Measurements from ENCODE around the gene GPR171. TPM values are rescaled to one million over a fixed set of nuclear protein-coding genes. Genes with fewer than 3 reads are reported as not detected.

GPR171 gene
- polyA plus RNA-seq, 3 donors, result 0.20 TPM; not detected in 2

DNA sequence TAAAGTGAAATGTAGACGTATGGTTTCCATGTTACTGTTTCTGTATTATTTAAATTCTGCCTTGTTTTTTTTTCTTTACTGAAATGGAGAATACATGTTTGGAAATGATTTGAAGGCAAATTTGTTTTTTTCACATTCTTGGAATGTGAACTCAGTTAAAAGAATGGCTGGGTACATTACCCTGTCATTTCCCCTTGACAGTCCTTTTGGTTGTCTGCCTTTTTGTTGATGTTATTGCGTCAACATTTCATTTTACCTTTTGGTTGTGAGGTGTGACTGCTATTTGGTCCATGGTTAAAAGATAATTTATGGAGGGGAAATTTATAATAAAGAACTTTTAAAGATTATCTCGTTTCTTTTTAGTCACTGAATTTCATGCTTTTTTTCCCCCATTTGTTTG lies 3.2 kb upstream of the GPR171 start:
- Mint-ChIP-seq H3K4me3 (no peak overlapping the region), H3K4me1 (peaks cover 11% of the 10 kb centered on the region), H3K27me3 (ENCODE audit: low read depth in 3 of 3) (peaks cover 0 to 4% (median 0%) of the 10 kb centered on the region in 3 donors), H3K36me3 (no peaks in the 10 kb centered on the region), H3K9me3 (no peaks in the 10 kb centered on the region), H3K27ac (no peak overlapping the region)
- H3K4me2 ChIP-seq (replicated peaks; ENCODE audit: extremely low read depth, low read length, poor library complexity, severe bottlenecking), result no peak overlapping the region
- TF ChIP-seq CTCF (IDR thresholded peaks at IDR 0.05), result no peak
- no CpG with 5 or more reads among the region's 3 CpGs for WGBS (ENCODE audit: insufficient coverage)
- H3K79me2 ChIP-seq (ENCODE audit: insufficient read depth, low read length), result no peaks in the 10 kb centered on the region
- H4K20me1 ChIP-seq (ENCODE audit: insufficient read depth, low read length), result no peaks in the 10 kb centered on the region
- H3K9ac ChIP-seq (ENCODE audit: insufficient read depth, low read length, poor library complexity, severe bottlenecking), result no peak overlapping the region
- no peak overlapping the region for H3K27ac ChIP-seq (ENCODE audit: low read depth in 1 of 2, low read length in 2 of 2)
- no peaks in the 10 kb centered on the region for H3K36me3 ChIP-seq (replicated peaks in 1 of 2; ENCODE audit: control insufficient read depth in 1 of 2, insufficient read depth in 2 of 2, low read length in 2 of 2)
- intact Hi-C loops (cut with micrococcal nuclease), result no loop called here
- H3K9me3 ChIP-seq (replicated peaks in 1 of 2; ENCODE audit: control insufficient read depth in 1 of 2, insufficient read depth in 1 of 2, low read length in 2 of 2), result no peaks in the 10 kb centered on the region
- no peak for DNase-seq
- H2AFZ ChIP-seq (ENCODE audit: insufficient read depth, low read depth, low read length, poor library complexity, severe bottlenecking), result no peak overlapping the region
- H3K4me3 ChIP-seq (replicated peaks in 1 of 3; ENCODE audit: low read depth in 2 of 3, low read length in 3 of 3), result no peak overlapping the region
- H3K4me1 ChIP-seq (ENCODE audit: control insufficient read depth in 1 of 2, insufficient read depth in 2 of 2, low read length in 2 of 2), result peaks cover 5 to 8% of the 10 kb centered on the region in 2 donors
- H3K27me3 ChIP-seq (ENCODE audit: control insufficient read depth in 2 of 2, insufficient read depth in 2 of 2, low read length in 2 of 2), result no peaks in the 10 kb centered on the region

DNA sequence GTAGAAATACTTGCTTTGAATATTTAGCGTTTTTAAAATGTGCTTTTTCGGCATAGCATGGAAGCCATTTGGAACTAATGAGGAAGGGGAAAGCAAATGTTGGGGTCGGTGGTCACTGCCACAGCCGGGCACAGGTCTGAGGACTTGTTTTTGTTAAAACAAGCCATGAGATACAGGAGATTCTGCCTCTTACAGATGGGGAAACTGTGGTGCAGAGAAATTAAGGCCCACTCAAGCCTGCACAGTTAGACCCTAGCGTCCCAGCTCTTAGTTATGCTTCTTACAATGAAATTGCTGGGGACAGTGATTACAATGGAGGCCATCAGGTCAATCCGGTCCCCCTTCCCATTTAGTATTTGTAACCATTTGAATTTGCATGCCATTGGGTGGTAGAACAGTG lies 2.5 kb upstream of the GPR171 start:
- H3K27me3 ChIP-seq (ENCODE audit: control insufficient read depth in 2 of 2, insufficient read depth in 2 of 2, low read length in 2 of 2), result no peaks in the 10 kb centered on the region
- no peak for DNase-seq
- no peak overlapping the region for H3K4me2 ChIP-seq (replicated peaks; ENCODE audit: extremely low read depth, low read length, poor library complexity, severe bottlenecking)
- H4K20me1 ChIP-seq (ENCODE audit: insufficient read depth, low read length), result no peaks in the 10 kb centered on the region
- WGBS (ENCODE audit: insufficient coverage), result 96% methylated on average over 4 of the region's 6 CpGs
- H2AFZ ChIP-seq (ENCODE audit: insufficient read depth, low read depth, low read length, poor library complexity, severe bottlenecking), result no peak overlapping the region
- H3K36me3 Mint-ChIP-seq, result no peaks in the 10 kb centered on the region
- no peak overlapping the region for H3K9ac ChIP-seq (ENCODE audit: insufficient read depth, low read length, poor library complexity, severe bottlenecking)
- intact Hi-C loops (cut with micrococcal nuclease), result no loop called here
- peaks cover 0 to 1% of the 10 kb centered on the region in 2 donors for H3K4me1 ChIP-seq (ENCODE audit: control insufficient read depth in 1 of 2, insufficient read depth in 2 of 2, low read length in 2 of 2)
- H3K27ac ChIP-seq (ENCODE audit: low read depth in 1 of 2, low read length in 2 of 2), result no peak overlapping the region
- no peak for TF ChIP-seq CTCF (IDR thresholded peaks at IDR 0.05)
- no peaks in the 10 kb centered on the region for H3K9me3 ChIP-seq (replicated peaks in 1 of 2; ENCODE audit: control insufficient read depth in 1 of 2, insufficient read depth in 1 of 2, low read length in 2 of 2)
- no peak overlapping the region for H3K27ac Mint-ChIP-seq
- H3K27me3 Mint-ChIP-seq (ENCODE audit: low read depth in 3 of 3), result peaks cover 0 to 4% (median 0%) of the 10 kb centered on the region in 3 donors
- H3K4me3 Mint-ChIP-seq, result no peak overlapping the region
- no peak overlapping the region for H3K4me3 ChIP-seq (replicated peaks in 1 of 3; ENCODE audit: low read depth in 2 of 3, low read length in 3 of 3)
- no peaks in the 10 kb centered on the region for H3K79me2 ChIP-seq (ENCODE audit: insufficient read depth, low read length)
- H3K9me3 Mint-ChIP-seq, result no peaks in the 10 kb centered on the region
- H3K4me1 Mint-ChIP-seq, result peaks cover 3% of the 10 kb centered on the region
- no peaks in the 10 kb centered on the region for H3K36me3 ChIP-seq (replicated peaks in 1 of 2; ENCODE audit: control insufficient read depth in 1 of 2, insufficient read depth in 2 of 2, low read length in 2 of 2)
